ENCODE data around the gene CLEC4C. TPM values are rescaled to one million over a fixed set of nuclear protein-coding genes. Genes with fewer than 3 reads are reported as not detected.

The CLEC4C gene
- total and polyA plus RNA-seq, 9 donors, result 0.12 to 0.47 TPM; not detected in 7

DNA sequence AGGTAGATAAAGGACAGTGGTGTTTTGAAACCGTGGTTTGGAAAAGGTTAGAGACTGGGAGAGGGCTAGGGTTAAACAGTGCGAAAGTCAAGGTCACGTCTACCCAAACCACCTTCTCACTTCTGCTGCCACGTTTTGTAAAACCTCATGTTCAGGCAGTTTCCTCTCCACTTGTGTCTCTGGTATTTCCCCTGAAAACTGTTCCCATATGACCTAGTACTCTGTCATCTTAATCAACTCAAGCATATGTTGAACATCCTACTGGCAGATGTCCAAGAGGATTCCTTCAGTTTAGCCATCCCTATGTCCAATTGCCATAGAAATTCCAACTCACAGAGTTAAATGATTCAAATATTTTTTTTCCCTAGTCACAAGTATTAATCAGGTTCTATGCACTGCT is 17.4 kb downstream of the CLEC4C start:
- 29 to 50% (median 34%) methylated on average over 4 of the region's 4 CpGs for WGBS, 3 donors
- intact Hi-C loops (cut with DNase I), result no loop called here
- Histone ChIP-seq H3K27me3 (no peaks in the 10 kb centered on the region), H3K27ac (no peak overlapping the region), H3K4me3 (no peak overlapping the region), H3K9me3 (no peaks in the 10 kb centered on the region), H3K36me3 (no peaks in the 10 kb centered on the region), H3K4me1 (ENCODE audit: insufficient read depth) (no peaks in the 10 kb centered on the region)
- DNase-seq, result no peak
- TF ChIP-seq POLR2A (IDR thresholded peaks at IDR 0.05) (no peak), EP300 (IDR thresholded peaks at IDR 0.05) (no peak)
- TF ChIP-seq, protein P1, sequence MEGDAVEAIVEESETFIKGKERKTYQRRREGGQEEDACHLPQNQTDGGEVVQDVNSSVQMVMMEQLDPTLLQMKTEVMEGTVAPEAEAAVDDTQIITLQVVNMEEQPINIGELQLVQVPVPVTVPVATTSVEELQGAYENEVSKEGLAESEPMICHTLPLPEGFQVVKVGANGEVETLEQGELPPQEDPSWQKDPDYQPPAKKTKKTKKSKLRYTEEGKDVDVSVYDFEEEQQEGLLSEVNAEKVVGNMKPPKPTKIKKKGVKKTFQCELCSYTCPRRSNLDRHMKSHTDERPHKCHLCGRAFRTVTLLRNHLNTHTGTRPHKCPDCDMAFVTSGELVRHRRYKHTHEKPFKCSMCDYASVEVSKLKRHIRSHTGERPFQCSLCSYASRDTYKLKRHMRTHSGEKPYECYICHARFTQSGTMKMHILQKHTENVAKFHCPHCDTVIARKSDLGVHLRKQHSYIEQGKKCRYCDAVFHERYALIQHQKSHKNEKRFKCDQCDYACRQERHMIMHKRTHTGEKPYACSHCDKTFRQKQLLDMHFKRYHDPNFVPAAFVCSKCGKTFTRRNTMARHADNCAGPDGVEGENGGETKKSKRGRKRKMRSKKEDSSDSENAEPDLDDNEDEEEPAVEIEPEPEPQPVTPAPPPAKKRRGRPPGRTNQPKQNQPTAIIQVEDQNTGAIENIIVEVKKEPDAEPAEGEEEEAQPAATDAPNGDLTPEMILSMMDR (IDR thresholded peaks at IDR 0.05), result no peak

DNA sequence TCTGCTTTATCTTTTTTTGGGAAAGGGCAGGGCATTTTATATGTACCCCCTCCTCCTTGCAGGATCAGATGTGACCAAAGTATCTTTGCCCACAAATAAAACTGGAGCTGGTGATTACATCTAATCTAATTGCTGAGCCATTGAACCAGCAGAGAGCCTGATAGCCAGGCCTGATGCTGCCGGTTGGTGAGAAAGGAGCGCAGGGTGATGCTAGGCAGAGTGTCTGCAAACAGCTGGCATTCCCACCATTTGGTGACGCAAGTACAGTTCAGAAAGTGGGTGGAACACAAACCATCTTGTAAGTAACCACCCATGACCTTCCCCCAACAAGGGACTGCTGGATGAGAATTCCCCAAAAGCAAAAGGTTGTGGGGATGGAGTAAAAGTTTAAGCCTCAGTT is 23.2 kb downstream of the CLEC4C start:
- intact Hi-C loops (cut with DNase I), result no loop called here
- no peak overlapping the region for H3K27ac ChIP-seq
- no peak for TF ChIP-seq POLR2A (IDR thresholded peaks at IDR 0.05)
- no peak for TF ChIP-seq EP300 (IDR thresholded peaks at IDR 0.05)
- TF ChIP-seq, protein P1 (IDR thresholded peaks at IDR 0.05), result no peak
- no peaks in the 10 kb centered on the region for H3K4me1 ChIP-seq (ENCODE audit: insufficient read depth)
- 40 to 74% (median 73%) methylated on average over 3 of the region's 3 CpGs for WGBS, 3 donors
- no peaks in the 10 kb centered on the region for H3K27me3 ChIP-seq
- H3K36me3 ChIP-seq, result no peaks in the 10 kb centered on the region
- no peak overlapping the region for H3K4me3 ChIP-seq
- no peak for DNase-seq
- no peaks in the 10 kb centered on the region for H3K9me3 ChIP-seq

DNA sequence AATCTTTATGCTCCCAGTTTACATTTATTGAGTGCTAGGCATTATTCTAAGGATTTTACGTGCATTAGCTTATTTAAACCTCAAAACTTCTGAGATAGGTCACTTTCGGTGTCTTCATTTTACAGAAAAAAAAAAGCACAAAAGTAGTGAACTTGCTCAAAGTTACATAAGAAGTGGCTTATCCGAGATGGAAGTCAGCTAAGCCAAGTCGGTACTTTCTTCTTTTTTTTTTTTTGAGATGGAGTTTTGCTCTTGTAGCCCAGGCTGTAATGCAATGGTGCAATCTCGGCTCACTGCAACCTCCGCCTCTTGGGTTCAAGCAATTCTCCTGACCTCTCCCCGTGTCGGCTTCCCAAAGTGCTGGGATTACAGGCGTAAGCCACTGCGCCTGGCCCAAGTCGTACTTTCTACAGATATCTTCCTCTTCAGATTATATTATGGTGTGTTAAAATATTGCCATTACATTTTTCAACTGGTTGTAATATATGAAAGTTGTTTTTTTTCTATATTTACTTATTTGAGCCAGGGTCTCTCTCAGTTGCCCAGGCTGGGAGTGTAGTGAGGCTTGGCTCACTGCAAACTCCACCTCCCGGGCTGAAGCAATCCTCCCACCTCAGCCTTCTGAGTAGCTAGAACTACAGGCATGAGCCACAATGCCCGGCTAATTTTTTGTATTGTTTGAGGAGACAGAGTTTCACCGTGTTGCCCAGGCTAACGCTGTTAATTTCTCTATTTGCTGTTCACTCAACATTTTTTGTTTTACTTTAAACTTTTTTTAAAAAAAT is 27.0 kb downstream of the CLEC4C start:
- Histone ChIP-seq H3K4me1 (ENCODE audit: insufficient read depth) (no peaks in the 10 kb centered on the region), H3K36me3 (no peaks in the 10 kb centered on the region), H3K9me3 (no peaks in the 10 kb centered on the region), H3K27ac (no peak overlapping the region), H3K4me3 (no peak overlapping the region), H3K27me3 (no peaks in the 10 kb centered on the region)
- no peak for TF ChIP-seq EP300 (IDR thresholded peaks at IDR 0.05)
- TF ChIP-seq POLR2A (IDR thresholded peaks at IDR 0.05), result no peak
- TF ChIP-seq, protein P1 (IDR thresholded peaks at IDR 0.05), result no peak
- intact Hi-C loops (cut with DNase I), result no loop called here
- DNase-seq, result no peak
- WGBS, 3 donors, result 50 to 63% (median 55%) methylated on average over 15 of the region's 15 CpGs

DNA sequence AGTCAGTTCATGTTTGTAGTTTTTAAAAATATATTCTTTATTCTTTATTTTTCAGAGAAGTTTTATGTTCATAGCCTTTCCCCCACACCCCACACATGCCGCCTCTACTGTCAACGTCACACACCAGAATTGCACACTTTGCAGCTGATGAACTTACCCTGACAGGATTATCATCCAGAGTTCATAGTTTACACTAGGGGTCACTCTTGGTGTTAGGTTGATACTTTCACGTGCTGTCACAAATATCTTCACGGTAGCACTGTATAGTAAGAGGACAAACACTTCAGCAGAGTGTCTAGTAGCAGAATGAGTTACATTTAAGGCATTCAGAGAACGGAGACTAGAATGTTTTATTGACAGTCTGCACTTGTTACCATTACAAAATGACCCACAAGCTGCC is 30.8 kb downstream of the CLEC4C start:
- no peak for TF ChIP-seq POLR2A (IDR thresholded peaks at IDR 0.05)
- TF ChIP-seq, protein P1 (IDR thresholded peaks at IDR 0.05), result no peak
- TF ChIP-seq EP300 (IDR thresholded peaks at IDR 0.05), result no peak
- DNase-seq, result no peak
- no peaks in the 10 kb centered on the region for H3K36me3 ChIP-seq
- 19 to 22% (median 20%) methylated on average over 5 of the region's 5 CpGs for WGBS, 3 donors
- H3K4me1 ChIP-seq (ENCODE audit: insufficient read depth), result no peaks in the 10 kb centered on the region
- H3K4me3 ChIP-seq, result no peak overlapping the region
- no peaks in the 10 kb centered on the region for H3K27me3 ChIP-seq
- no peak overlapping the region for H3K27ac ChIP-seq
- no peaks in the 10 kb centered on the region for H3K9me3 ChIP-seq
- intact Hi-C loops (cut with DNase I), result no loop called here
